GM18867 (cell line): ENCODE results near the gene ONECUT3.
"Not testable (repeated sequence)": the region's sequence is repeated elsewhere in the genome, so short reads cannot be mapped to it uniquely, and the experiment has no call there.

ENCODE experiments used
- ATAC-seq: cut with Tn5 transposase; IDR thresholded peaks from one replicate; pipeline ENCODE4 v1.9.1; 2021; ENCODE audit warnings: mild to moderate bottlenecking, moderate library complexity; ENCODE audit not compliant: unreplicated experiment

Gene ONECUT3

GRCh38 chr19:1790054-1790792 is 36.9 kb downstream of the ONECUT3 start:
- no peak for ATAC-seq

DNA sequence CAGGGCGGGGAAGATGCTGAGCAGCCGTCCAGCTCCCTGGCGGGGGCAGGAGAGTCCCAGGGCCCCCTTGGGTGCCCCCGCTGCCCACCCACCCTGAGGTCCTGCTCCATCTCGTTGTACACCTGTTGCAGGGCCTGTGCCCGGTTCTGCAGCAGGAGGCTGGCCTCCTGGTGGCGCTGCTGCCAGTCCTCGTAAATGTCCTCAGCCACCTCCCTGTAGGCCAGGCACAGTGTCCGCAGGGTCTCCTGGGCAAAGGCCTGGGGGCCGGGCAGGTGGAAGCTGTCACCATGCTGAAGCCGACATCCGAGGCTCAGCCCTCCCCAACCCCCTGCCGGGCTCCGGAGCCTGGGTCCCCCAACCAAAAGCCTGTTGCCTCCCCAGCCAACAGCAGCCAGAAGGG is 38.6 kb downstream of the ONECUT3 start:
- ATAC-seq, result no peak

GRCh38 chr19:1794424-1795172 is 41.3 kb downstream of the ONECUT3 start:
- no peak for ATAC-seq

- no peak for ATAC-seq
These were observed 43.3 kb downstream of the ONECUT3 start for GRCh38 chr19:1796395-1797142.

DNA sequence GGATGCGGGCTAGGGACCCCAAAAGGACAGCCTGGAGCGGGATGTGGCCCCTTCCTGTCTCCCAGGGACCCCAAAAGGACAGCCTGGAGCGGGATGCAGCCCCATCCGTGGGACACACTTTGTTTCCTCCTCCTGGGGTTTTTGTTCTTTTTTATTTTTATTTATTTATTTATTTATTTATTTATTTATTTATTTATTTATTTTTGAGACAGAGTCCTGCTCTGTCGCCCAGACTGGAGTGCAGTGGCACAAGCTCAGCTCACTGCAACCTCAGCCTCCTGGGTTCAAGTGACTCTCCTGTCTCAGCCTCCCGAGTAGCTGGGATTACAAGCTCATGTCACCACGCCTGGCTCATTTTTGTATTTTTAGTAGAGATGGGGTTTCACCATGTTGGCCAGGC is 44.0 kb downstream of the ONECUT3 start:
- not testable (repeated sequence) for ATAC-seq

DNA sequence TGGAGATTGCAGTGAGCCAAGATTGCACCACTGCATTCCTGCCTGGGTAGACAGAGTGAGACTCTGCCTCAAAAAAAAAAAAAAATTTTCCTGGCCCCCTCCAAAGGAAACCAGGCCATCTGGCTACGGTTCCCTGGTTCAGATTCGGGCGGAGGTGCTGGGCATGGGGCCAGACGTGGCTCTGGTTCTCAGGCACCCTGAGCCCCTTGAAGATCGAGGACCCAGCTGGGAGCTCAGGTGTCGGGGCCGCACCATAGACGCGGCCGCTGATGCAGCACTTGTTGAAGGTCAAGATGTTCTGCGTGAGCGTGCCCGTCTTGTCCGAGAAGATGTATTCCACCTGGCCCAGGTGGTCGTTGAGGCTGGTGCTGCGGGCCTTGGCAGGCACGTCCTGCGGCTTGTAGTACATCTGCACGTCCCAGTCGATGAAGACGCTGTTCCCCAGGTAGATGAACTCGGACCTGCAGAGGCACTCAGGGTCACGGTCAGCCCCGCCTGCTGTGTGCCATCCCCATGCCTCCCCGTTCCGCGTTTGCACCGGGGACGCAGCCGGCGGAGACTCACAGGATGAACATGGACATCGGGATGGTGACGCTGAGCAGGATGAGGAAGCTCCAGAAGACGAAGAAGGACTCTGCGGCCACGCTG is 46.5 kb downstream of the ONECUT3 start:
- ATAC-seq, result no peak

DNA sequence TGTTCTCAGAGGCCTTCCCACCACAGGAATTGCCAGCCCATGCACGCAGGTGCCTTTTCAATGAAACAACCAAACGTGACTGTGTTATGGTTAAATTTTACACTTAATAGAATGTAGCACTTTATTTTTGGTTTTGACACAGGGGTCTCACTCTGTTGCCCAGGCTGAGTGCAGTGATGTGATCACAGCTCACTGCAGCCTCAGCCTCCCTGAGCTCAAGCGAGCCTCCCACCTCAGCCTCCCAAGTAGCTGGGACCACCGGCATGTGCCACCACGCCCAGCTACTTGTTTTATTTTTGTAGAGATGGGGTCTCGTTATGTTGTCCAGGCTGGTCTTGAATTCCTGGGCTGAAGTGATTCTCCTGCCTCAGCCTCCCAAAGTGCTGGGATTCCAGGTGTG is 51.6 kb downstream of the ONECUT3 start:
- no peak for ATAC-seq

DNA sequence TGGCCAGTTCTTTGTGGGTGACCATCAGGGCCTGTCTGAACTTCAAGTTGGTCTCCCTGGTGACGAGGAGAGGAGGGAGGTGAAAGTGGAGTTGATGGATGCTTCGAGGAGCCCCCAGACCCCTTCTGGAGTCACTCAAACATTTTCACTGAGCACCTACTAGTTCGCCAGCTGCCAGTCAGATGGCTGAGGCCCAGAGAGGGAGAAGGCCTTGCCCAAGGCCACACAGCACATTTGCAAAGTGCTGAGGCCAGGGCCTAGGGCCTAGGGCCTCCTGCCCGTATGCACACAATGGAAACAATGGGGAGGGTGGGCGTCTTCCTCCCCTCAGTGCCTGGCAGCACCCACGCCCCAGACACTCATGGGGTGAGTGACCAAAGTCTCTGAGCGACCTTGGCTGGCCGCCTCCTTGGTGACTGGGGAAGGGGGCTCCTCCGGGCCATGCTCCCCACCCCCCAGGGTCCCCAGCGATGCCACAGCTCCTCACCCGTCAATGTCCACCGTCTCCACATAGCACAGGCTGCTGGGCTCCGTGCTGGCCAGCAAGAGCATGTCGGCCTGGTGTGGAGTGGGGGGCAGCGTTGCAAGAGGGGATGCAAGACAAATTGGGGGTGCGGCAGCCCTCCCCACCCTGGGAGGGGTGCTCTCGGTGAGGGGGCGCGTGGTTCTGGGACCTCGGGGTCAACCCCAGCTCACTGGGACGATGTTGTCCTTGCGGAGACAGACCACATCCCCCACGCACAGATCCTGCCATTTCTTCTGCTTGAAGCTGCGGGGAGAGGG is 52.3 kb downstream of the ONECUT3 start:
- no peak for ATAC-seq

DNA sequence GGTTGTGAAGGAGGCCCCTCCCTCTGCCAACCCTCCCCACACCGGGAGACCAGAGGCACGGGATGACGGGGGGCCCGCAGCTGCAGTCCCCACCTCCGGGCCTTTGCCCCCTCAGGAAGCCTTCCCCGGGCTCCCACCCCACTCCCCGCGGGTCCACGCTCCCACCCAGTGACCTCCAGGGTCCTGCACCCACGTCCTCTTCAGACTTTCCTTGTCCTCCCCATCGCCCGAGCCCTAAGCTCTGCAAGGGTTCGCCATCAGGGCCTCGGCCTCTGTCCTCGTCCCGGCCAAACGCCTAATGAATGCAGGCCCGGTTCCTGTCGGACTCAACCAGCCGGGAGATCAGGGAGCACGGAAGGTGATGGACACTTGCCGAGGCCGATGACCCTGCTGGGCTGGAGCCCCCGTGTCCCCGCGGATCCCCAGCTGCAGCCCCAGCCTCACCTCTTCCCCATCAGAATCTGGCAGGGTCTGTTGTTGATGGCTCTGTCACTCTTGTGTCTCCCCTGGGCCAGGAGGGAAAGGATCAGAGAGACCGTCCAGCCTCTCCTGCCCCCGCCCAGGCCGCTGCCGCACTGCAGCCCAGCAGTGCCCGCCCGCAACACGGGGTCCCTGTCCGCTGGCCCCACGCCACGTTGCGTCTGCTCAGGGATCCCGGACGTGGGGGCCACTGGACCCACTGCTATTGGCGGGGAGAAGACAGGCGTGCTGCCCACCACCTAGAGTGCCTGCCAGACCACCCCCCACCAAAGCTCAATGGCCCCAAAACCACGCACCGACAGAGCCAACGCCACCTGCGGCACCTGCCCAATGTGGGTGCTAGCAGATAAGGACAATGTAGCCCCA is 53.1 kb downstream of the ONECUT3 start:
- ATAC-seq, result no peak

- no peak for ATAC-seq
These were observed 53.9 kb downstream of the ONECUT3 start for GRCh38 chr19:1807030-1807694.

- no peak for ATAC-seq
These were observed 54.5 kb downstream of the ONECUT3 start for GRCh38 chr19:1807695-1808394.

- no peak for ATAC-seq
These were observed 55.1 kb downstream of the ONECUT3 start for GRCh38 chr19:1808395-1808731.

- ATAC-seq, result no peak
These were observed 56.4 kb downstream of the ONECUT3 start for GRCh38 chr19:1809678-1810077.

DNA sequence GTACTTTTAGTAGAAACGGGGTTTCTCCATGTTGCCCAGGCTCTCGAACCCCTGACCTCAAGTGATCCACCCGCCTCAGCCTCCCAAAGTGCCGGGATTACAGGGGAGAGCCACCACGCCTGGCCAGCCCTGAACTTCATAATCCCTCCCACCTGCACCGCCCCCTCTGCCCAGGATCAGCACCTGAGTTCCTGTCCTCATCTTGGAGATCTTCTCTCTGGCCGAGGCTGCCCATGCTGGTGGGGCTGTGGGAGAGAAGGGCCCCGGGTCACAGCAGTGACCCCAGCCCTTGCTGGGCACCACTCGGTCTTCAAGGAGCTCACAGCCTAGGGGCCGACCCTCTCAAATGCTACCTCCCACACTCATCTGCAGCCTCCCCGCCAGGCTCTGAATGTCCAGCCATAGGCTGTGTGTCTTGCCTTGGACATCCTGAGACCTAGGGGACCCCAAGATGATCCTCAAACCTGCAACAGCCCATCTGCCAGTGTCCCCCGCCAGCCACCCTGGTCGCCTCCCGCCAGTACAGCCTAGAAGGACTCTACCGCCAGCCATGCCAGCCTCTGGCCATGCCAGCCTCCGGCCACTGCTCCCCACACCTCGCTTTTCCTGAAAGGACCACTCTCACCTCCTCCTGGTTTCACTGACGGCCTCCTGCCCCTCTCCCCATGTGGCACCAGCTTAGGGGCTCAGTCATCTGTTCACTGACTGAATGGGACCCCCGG is 57.3 kb downstream of the ONECUT3 start:
- no peak for ATAC-seq

DNA sequence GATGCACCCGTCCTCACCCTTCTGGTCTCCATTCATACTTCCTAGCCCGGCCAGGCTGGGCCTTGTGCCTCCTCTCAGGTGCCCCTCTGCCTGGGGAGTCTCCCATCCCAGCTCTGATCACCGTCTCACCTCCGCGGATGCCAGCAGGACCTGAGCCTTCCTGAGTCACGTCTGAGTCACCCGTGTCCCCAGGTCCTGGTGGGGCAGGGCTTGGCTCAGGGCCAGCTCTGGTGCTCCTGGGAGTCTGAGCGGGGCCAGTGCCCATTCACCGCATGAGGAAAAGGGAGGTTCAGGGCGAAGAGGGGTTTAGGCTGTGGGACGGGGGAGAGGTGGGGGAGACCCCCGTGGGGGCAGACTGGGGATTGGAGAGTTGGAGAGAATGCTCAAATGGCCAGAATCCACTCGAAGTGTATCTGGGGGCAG is 58.2 kb downstream of the ONECUT3 start:
- ATAC-seq, result no peak

DNA sequence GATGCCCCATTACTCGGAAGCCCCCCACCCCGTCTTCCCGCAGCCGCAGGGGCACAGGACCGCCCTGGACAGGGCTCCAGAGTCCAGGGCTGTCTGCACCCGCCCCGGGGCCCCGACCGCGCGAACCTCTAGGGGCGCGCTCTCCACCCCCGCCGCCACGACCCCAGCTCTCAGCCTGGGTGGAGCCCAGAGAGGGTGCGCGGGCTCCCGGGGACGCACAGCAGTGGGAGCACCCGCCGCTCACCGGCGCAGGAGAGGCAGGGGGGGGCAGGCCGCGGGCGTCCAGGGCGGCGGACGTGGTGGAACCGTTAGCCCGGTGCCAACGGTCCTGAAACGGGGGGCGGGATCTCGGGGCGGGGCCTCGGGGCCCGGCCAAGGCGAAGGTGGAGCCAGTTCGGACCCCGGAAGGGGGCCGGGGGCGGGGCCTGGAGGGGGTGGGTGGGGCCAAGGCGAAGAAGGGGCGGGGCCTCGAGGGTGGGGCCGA is 58.7 kb downstream of the ONECUT3 start, which contains the start of gene ATP8B3:
ATP8B3 (minus strand) TSS at position 335 of the 484 bp plus-strand sequence. CDS start 540 bp downstream, outside the sequence.
- no peak for ATAC-seq

DNA sequence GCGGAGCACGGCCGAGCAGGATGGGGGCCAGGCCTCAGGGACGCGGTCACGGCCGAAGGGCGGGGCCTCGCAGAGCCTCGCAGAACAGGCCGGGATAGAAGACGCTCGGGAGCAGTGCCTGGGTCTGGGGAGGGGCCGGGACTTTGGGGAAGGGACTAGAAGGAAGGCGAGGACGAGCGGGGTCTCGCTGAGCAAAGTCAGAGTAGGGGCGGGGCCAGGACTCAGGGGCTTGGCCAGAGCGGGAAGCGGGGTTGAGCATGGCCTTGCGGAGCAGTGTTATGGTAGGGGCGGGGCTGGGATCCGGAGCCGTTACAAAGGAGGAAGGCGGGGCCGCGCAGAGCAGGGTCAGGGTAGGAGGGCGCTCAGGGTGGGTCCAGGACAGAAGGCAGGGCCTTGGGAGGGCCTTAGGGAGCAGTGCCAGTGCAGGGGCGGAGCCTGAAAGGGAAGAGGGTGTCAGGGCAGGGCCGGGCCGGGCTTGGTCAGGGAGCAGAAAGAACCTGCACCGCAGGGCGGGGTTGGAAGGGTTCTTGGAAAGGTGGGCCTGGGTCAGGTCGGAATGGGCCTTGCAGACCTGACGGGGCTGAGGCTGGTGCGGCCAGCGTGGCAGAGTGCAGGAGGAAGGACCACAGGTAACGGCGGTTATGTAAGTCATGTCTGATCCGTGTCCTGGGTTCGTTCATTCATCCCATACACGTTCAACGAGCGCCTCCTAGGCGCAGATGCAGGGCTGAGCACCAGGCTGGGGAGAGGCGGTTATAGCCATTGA is 59.3 kb downstream of the ONECUT3 start:
- ATAC-seq, result peak; percentile 78
